ENCODE results near the gene GIPC3. TPM values are rescaled to one million over a fixed set of nuclear protein-coding genes. Genes with fewer than 3 reads are reported as not detected.
"Not testable (repeated sequence)": the region's sequence is repeated elsewhere in the genome, so short reads cannot be mapped to it uniquely, and the experiment has no call there.

GIPC3 gene
- total RNA-seq, 3 donors from 2014 or later (not counting 1 experiment from before 2014, with no cell fraction given): 0.28 to 0.66 (median 0.56) TPM

GRCh38 chr19:3577723-3578344 lies 7.4 kb upstream of the GIPC3 start:
- ATAC-seq (no peak), DNase-seq (no peak)
- no peak overlapping the region for H3K4me3 ChIP-seq (ENCODE audit: low read length)
- no peaks in the 10 kb centered on the region for H3K9me3 ChIP-seq (ENCODE audit: control insufficient read depth, insufficient read depth, low read length)
- Mint-ChIP-seq H3K27ac (no peak overlapping the region), H3K9me3 (no peaks in the 10 kb centered on the region), H3K4me3 (no peak overlapping the region), H3K27me3 (ENCODE audit: low read depth in 2 of 2) (no peaks in the 10 kb centered on the region), H3K4me1 (peaks cover 0 to 10% of the 10 kb centered on the region in 2 donors), H3K36me3 (no peaks in the 10 kb centered on the region)
- H3K27me3 ChIP-seq (ENCODE audit: control insufficient read depth, insufficient read depth, low read length): no peaks in the 10 kb centered on the region
- peaks cover 17% of the 10 kb centered on the region for H3K4me1 ChIP-seq (ENCODE audit: control insufficient read depth, insufficient read depth, low read length)
- H3K36me3 ChIP-seq (ENCODE audit: control insufficient read depth, insufficient read depth, low read length): no peaks in the 10 kb centered on the region
- TF ChIP-seq CTCF (IDR thresholded peaks at IDR 0.05): no peak
- WGBS (ENCODE audit: insufficient coverage): 98% methylated on average over 60 of the region's 60 CpGs
- H3K27ac ChIP-seq (ENCODE audit: low read length): no peak overlapping the region
- intact Hi-C loops (cut with micrococcal nuclease): no loop called here

- Mint-ChIP-seq H3K4me1 (peaks cover 0 to 10% of the 10 kb centered on the region in 2 donors), H3K36me3 (no peaks in the 10 kb centered on the region), H3K9me3 (no peaks in the 10 kb centered on the region), H3K4me3 (no peak overlapping the region), H3K27ac (no peak overlapping the region), H3K27me3 (ENCODE audit: low read depth in 2 of 2) (no peaks in the 10 kb centered on the region)
- 89% methylated on average over 17 of the region's 17 CpGs for WGBS (ENCODE audit: insufficient coverage)
- H3K36me3 ChIP-seq (ENCODE audit: control insufficient read depth, insufficient read depth, low read length): no peaks in the 10 kb centered on the region
- peaks cover 14% of the 10 kb centered on the region for H3K4me1 ChIP-seq (ENCODE audit: control insufficient read depth, insufficient read depth, low read length)
- H3K27me3 ChIP-seq (ENCODE audit: control insufficient read depth, insufficient read depth, low read length): no peaks in the 10 kb centered on the region
- H3K9me3 ChIP-seq (ENCODE audit: control insufficient read depth, insufficient read depth, low read length): no peaks in the 10 kb centered on the region
- no peak for ATAC-seq
- intact Hi-C loops (cut with micrococcal nuclease): no loop called here
- TF ChIP-seq CTCF (IDR thresholded peaks at IDR 0.05): no peak
- H3K27ac ChIP-seq (ENCODE audit: low read length): no peak overlapping the region
- DNase-seq: no peak
- no peak overlapping the region for H3K4me3 ChIP-seq (ENCODE audit: low read length)
Observed at GRCh38 chr19:3578390-3578789, 6.9 kb upstream of the GIPC3 start.

GRCh38 chr19:3580156-3580934 lies 4.9 kb upstream of the GIPC3 start:
- H3K4me3 Mint-ChIP-seq: no peak overlapping the region
- no peaks in the 10 kb centered on the region for H3K27me3 Mint-ChIP-seq (ENCODE audit: low read depth in 2 of 2)
- DNase-seq (no peak), ATAC-seq (no peak)
- no peaks in the 10 kb centered on the region for H3K9me3 Mint-ChIP-seq
- H3K4me1 ChIP-seq (ENCODE audit: control insufficient read depth, insufficient read depth, low read length): peaks cover 6% of the 10 kb centered on the region
- peaks cover 0 to under 1% of the 10 kb centered on the region in 2 donors for H3K4me1 Mint-ChIP-seq
- H3K4me3 ChIP-seq (ENCODE audit: low read length): no peak overlapping the region
- no peaks in the 10 kb centered on the region for H3K36me3 ChIP-seq (ENCODE audit: control insufficient read depth, insufficient read depth, low read length)
- H3K27ac ChIP-seq (ENCODE audit: low read length): no peak overlapping the region
- H3K9me3 ChIP-seq (ENCODE audit: control insufficient read depth, insufficient read depth, low read length): no peaks in the 10 kb centered on the region
- H3K36me3 Mint-ChIP-seq: no peaks in the 10 kb centered on the region
- TF ChIP-seq CTCF (IDR thresholded peaks at IDR 0.05): no peak
- H3K27me3 ChIP-seq (ENCODE audit: control insufficient read depth, insufficient read depth, low read length): no peaks in the 10 kb centered on the region
- WGBS (ENCODE audit: insufficient coverage): 80% methylated on average over 11 of the region's 11 CpGs
- peak overlapping the region in 1 of 2 donors; percentile 36 for H3K27ac Mint-ChIP-seq
- intact Hi-C loops (cut with micrococcal nuclease): no loop called here

- intact Hi-C loops (cut with micrococcal nuclease); H3K4me3 Mint-ChIP-seq; H3K9me3 Mint-ChIP-seq; H3K36me3 Mint-ChIP-seq; H3K36me3 ChIP-seq (ENCODE audit: control insufficient read depth, insufficient read depth, low read length); DNase-seq; H3K4me1 Mint-ChIP-seq; H3K9me3 ChIP-seq (ENCODE audit: control insufficient read depth, insufficient read depth, low read length); ATAC-seq; H3K27me3 Mint-ChIP-seq (ENCODE audit: low read depth in 2 of 2); H3K27ac Mint-ChIP-seq; H3K4me3 ChIP-seq (ENCODE audit: low read length); H3K27ac ChIP-seq (ENCODE audit: low read length); H3K27me3 ChIP-seq (ENCODE audit: control insufficient read depth, insufficient read depth, low read length): not testable (repeated sequence)
- peaks cover 12% of the 10 kb centered on the region for H3K4me1 ChIP-seq (ENCODE audit: control insufficient read depth, insufficient read depth, low read length)
- 82% methylated on average over 4 of the region's 4 CpGs for WGBS (ENCODE audit: insufficient coverage)
Observed at GRCh38 chr19:3581792-3582191, 3.5 kb upstream of the GIPC3 start.

- H3K27ac Mint-ChIP-seq; H3K27ac ChIP-seq (ENCODE audit: low read length); DNase-seq; H3K27me3 ChIP-seq (ENCODE audit: control insufficient read depth, insufficient read depth, low read length); H3K36me3 Mint-ChIP-seq; H3K4me3 ChIP-seq (ENCODE audit: low read length); ATAC-seq; H3K4me1 Mint-ChIP-seq; H3K27me3 Mint-ChIP-seq (ENCODE audit: low read depth in 2 of 2); H3K9me3 ChIP-seq (ENCODE audit: control insufficient read depth, insufficient read depth, low read length); H3K36me3 ChIP-seq (ENCODE audit: control insufficient read depth, insufficient read depth, low read length); H3K9me3 Mint-ChIP-seq; H3K4me3 Mint-ChIP-seq; intact Hi-C loops (cut with micrococcal nuclease): not testable (repeated sequence)
- 95% methylated on average over 13 of the region's 15 CpGs for WGBS (ENCODE audit: insufficient coverage)
- peaks cover 12% of the 10 kb centered on the region for H3K4me1 ChIP-seq (ENCODE audit: control insufficient read depth, insufficient read depth, low read length)
Observed at GRCh38 chr19:3584036-3584802, 1.1 kb upstream of the GIPC3 start.
